K562 (cell line): Measurements from ENCODE around the gene DEPDC1. TPM values are rescaled to one million over a fixed set of nuclear protein-coding genes. Genes with fewer than 3 reads are reported as not detected.
A peak's percentile ranks its signal among the peaks of the same experiment; 100 is the strongest.

Source experiments
- ATAC-seq: fragments of 200-7000 bp; cut with Tn5 transposase; 3 replicates; pipeline ENCODE4 v1.9.1; 2020; ENCODE audit warnings: moderate library complexity
- BruUV-seq: library from RNA; stranded (reverse); fragments of 400-500 nt; replicated peaks from 2 replicates; lab custom pipeline; 2021; lab: Mats Ljungman, UMichigan
- CTCF ChIA-PET: fragments of 300-600 bp; formaldehyde crosslinking; extraction: SDS; loops from one replicate; lab custom pipeline; 2021; ENCODE audit warnings: low intra/inter-chr PET ratio; lab: Yijun Ruan, JAX
- POLR2A ChIA-PET: fragments of 300-600, 350-650 bp; sonication (Branson Sonifier 250); formaldehyde crosslinking; extraction: SDS; loops from one replicate; lab custom pipeline; 2021; ENCODE audit warnings: antibody characterized with exemption, inconsistent platforms; lab: Yijun Ruan, JAX
- DNase-seq, 4 experiments: peaks; one replicate each; pipeline versions ENCODE4 v3.0.0 to v3.0.0-alpha.2; 2011 to 2018; ENCODE audit warnings: low spot score in 3 of 4, mixed read lengths in 3 of 4; ENCODE audit errors: extremely low read depth in 1 of 4
- FAIRE-seq: peaks from 2 replicates; lab custom pipeline; 2011; peaks lifted over from hg19 to GRCh38; lab: Jason Lieb, UNC
- H2AFZ ChIP-seq: 2 replicates; pipeline ENCODE4 v1.6.0; 2011; ENCODE audit warnings: low read depth, low read length, control low read depth, inconsistent platforms
- H3K27ac ChIP-seq: fragments of 200-600 bp; 3 replicates; pipeline ENCODE4 v1.8.0; 2011; ENCODE audit warnings: low read depth, mild to moderate bottlenecking, control low read depth, inconsistent platforms, low read length, moderate library complexity, mixed read lengths; ENCODE audit errors: extremely low read depth
- H3K27me3 ChIP-seq, 2 experiments: fragments of 300-600 bp in 1 of 2; 2 replicates in 1 of 2; 3 replicates in 1 of 2; pipeline versions ENCODE4 v1.6.0 to v1.8.0; 2011; ENCODE audit warnings: inconsistent platforms in 2 of 2, low read length in 2 of 2, mild to moderate bottlenecking in 1 of 2, mixed read lengths in 1 of 2, moderate library complexity in 1 of 2; ENCODE audit not compliant: control insufficient read depth in 2 of 2, insufficient read depth in 2 of 2
- H3K36me3 ChIP-seq: fragments of 300-600 bp; 3 replicates; pipeline ENCODE4 v1.8.0; 2011; ENCODE audit warnings: mild to moderate bottlenecking, low read length, inconsistent platforms; ENCODE audit not compliant: control insufficient read depth, insufficient read depth
- H3K4me1 ChIP-seq, 2 experiments: fragments of 200-600 bp in 1 of 2; replicated peaks in 1 of 2; 2 replicates in 1 of 2; 3 replicates in 1 of 2; pipeline versions ENCODE4 v1.5.1 to v1.8.0; 2011; ENCODE audit warnings: inconsistent platforms in 2 of 2, low read length in 2 of 2, mild to moderate bottlenecking in 1 of 2, mixed read lengths in 1 of 2, moderate library complexity in 1 of 2; ENCODE audit not compliant: control insufficient read depth in 2 of 2, insufficient read depth in 2 of 2
- H3K4me2 ChIP-seq: 2 replicates; pipeline ENCODE4 v1.6.1; 2011; ENCODE audit warnings: low read length, control low read depth, inconsistent platforms, mixed read lengths; ENCODE audit not compliant: insufficient read depth
- H3K4me3 ChIP-seq: fragments of 200-600 bp; sonication (generic), shearing (Covaris generic); 2 replicates; pipeline ENCODE4 v1.5.1; 2016; ENCODE audit warnings: control low read depth, inconsistent platforms
- H3K79me2 ChIP-seq: fragments of 200-600 bp; 3 replicates; pipeline ENCODE4 v1.8.0; 2011; ENCODE audit warnings: low read length, inconsistent platforms; ENCODE audit not compliant: control insufficient read depth, insufficient read depth
- H3K9ac ChIP-seq, 2 experiments: 2 replicates each; pipeline versions ENCODE4 v1.6.0 to v1.6.1; 2011; ENCODE audit warnings: low read depth in 2 of 2, low read length in 2 of 2, control low read depth in 1 of 2, inconsistent platforms in 1 of 2, mild to moderate bottlenecking in 1 of 2, mixed read lengths in 1 of 2; ENCODE audit not compliant: insufficient read depth in 1 of 2
- H3K9me1 ChIP-seq: one replicate; pipeline ENCODE4 v1.6.0; 2011; ENCODE audit warnings: inconsistent platforms, mild to moderate bottlenecking, low read length, moderate library complexity; ENCODE audit not compliant: control insufficient read depth, insufficient read depth
- H3K9me3 ChIP-seq: replicated peaks from 2 replicates; pipeline ENCODE4 v1.5.1; 2011; ENCODE audit warnings: low read depth, low read length, inconsistent platforms; ENCODE audit not compliant: control insufficient read depth, insufficient read depth
- H4K20me1 ChIP-seq: replicated peaks from 2 replicates; pipeline ENCODE4 v1.6.1; 2011; ENCODE audit warnings: low read length, inconsistent platforms, mixed read lengths; ENCODE audit not compliant: control insufficient read depth, insufficient read depth
- BCL6 ChIP-seq: fragments of 250-450 bp; sonication (Bioruptor Pico); IDR thresholded peaks from 2 replicates; pipeline ENCODE4 v1.4.0; 2020
- CTCF ChIP-seq, 3 experiments: IDR thresholded peaks in 2 of 3; conservative IDR thresholded peaks in 1 of 3; 2 replicates each; pipeline ENCODE4 v1.5.1; 2011 to 2012; ENCODE audit warnings: low read length in 3 of 3, mild to moderate bottlenecking in 3 of 3, control low read depth in 2 of 3, improper control_type of control experiment in 1 of 3, inconsistent platforms in 1 of 3, low read depth in 1 of 3, mixed read lengths in 1 of 3, moderate library complexity in 1 of 3; ENCODE audit not compliant: insufficient read depth in 2 of 3
- HMBOX1 ChIP-seq: sonication (generic); IDR thresholded peaks from 2 replicates; pipeline ENCODE4 v1.6.1; 2016
- MAX ChIP-seq: sonication (generic); formaldehyde crosslinking; IDR thresholded peaks from 2 replicates; pipeline ENCODE4 v1.9.0; 2022; ENCODE audit warnings: mild to moderate bottlenecking, missing genetic modification reagents
- RAD21 ChIP-seq, 2 experiments: fragments of 250-450 bp in 1 of 2; fragments of 450-650 bp in 1 of 2; sonication (Bioruptor Pico) in 1 of 2; formaldehyde crosslinking in 1 of 2; IDR thresholded peaks in 1 of 2; conservative IDR thresholded peaks in 1 of 2; 2 replicates each; pipeline versions ENCODE4 v1.4.0 to v1.8.0; 2020 to 2022; ENCODE audit warnings: mild to moderate bottlenecking in 2 of 2, moderate library complexity in 1 of 2
- TCF7L2 ChIP-seq: fragments of 150-350 bp; IDR thresholded peaks from 2 replicates; pipeline ENCODE4 v1.6.1; 2016; ENCODE audit warnings: low read depth, mild to moderate bottlenecking, low read length, moderate library complexity
- ZKSCAN3 ChIP-seq: fragments of 250-450 bp; sonication (Bioruptor Pico); IDR thresholded peaks from 2 replicates; pipeline ENCODE4 v1.4.0; 2020
- ZNF395 ChIP-seq: fragments of 200-800 bp; sonication (Bioruptor generic); IDR thresholded peaks from 2 replicates; pipeline ENCODE4 v1.6.1; 2017; ENCODE audit warnings: missing genetic modification characterization, missing compliant biosample characterization
- WGBS: fragments of 100-300 bp; shearing (Covaris generic); methylation state at CpG from one replicate; pipeline ENCODE4 v1.1.6; 2016; ENCODE audit warnings: low coverage, mixed read lengths; ENCODE audit not compliant: insufficient coverage; ENCODE audit errors: missing lambda C conversion rate; 5-methylcytosine and 5-hydroxymethylcytosine counted together
- in situ Hi-C: fragments of 300-500 bp; cut with MboI; formaldehyde crosslinking; loops from 4 replicates; pipeline ENCODE4 v1.15.0; 2018; ENCODE audit warnings: inconsistent platforms, mixed read lengths
- intact Hi-C: fragments of 100-400 bp; cut with micrococcal nuclease; formaldehyde crosslinking; loops from 2 replicates; pipeline ENCODE4 v1.14.2; 2022
- polyA plus RNA-seq, 8 experiments: library from polyadenylated mRNA; depleted of rRNA in 4 of 8; stranded (reverse) in 5 of 8; unstranded in 3 of 8; fragments of >200 nt; fragmentation: Nextera tagmentation in 2 of 8; fragmentation: Illumina TruSeq in 1 of 8; extraction: Ambion mirVana in 2 of 8; extraction: Trizol in 1 of 8; gene quantifications; 2 replicates each; pipeline versions ENCODE4 v1.2.1 to v1.2.3, GENCODE V29; 2011 to 2014; ENCODE audit warnings: inconsistent platforms in 1 of 8, missing spikeins in 1 of 8
- total RNA-seq, 7 experiments: library from RNA; depleted of rRNA in 6 of 7; stranded (reverse); fragments of >200 nt in 6 of 7; fragmentation: Illumina TruSeq in 2 of 7; extraction: Trizol in 2 of 7; gene quantifications; 2 replicates each; pipeline versions ENCODE4 v1.2.1 to v1.2.3, GENCODE V29; 2011 to 2021; ENCODE audit warnings: low replicate concordance in 1 of 7

DEPDC1 gene
- total and polyA plus RNA-seq, 9 of the 15 experiments (the other 6 are each of a cell fraction or from before 2014, with no cell fraction given), result 9.9 to 28.3 (median 17.8) TPM

- TF ChIP-seq ZNF395 (CRISPR knock-in tag), result no peak
- TF ChIP-seq TCF7L2, result no peak
- no peak for TF ChIP-seq ZKSCAN3 (CRISPR knock-in tag)
Observed at GRCh38 chr1:68445709-68446108, 51.2 kb downstream of the DEPDC1 start (continued).

- in situ Hi-C loops (no loop called here), intact Hi-C loops (loop anchor here (5.0 kb wide), 1 partner anchor 321 kb away; no protein-coding TSS in a partner anchor)
- BruUV-seq, result no TSS peak
- DNase-seq (peak; percentile 25 to 39 (median 34)), FAIRE-seq (peak; percentile 74), ATAC-seq (peak; percentile 85)
- Histone ChIP-seq H3K9me1 (no peaks in the 10 kb centered on the region), H4K20me1 (no peaks in the 10 kb centered on the region), H3K4me3 (no peak overlapping the region), H3K36me3 (no peaks in the 10 kb centered on the region), H3K9ac (no peak overlapping the region), H3K27ac (no peak overlapping the region), H3K27me3 (no peaks in the 10 kb centered on the region; a peak in 1 of 5 replicates), H3K79me2 (no peaks in the 10 kb centered on the region), H2AFZ (no peak overlapping the region), H3K4me2 (no peak overlapping the region), H3K9me3 (no peaks in the 10 kb centered on the region), H3K4me1 (no peaks in the 10 kb centered on the region)
- TF ChIP-seq CTCF (IDR thresholded peaks at IDR 0.05 in 2 of 3, conservative IDR thresholded peaks at IDR 0.05 in 1 of 3; ENCODE audit: insufficient read depth in 2 of 3, low read depth in 1 of 3, low read length in 3 of 3) (peak; percentile 26 to 61 (median 61); a peak in 4 of 6 replicates), RAD21 (CRISPR knock-in tag; conservative IDR thresholded peaks at IDR 0.05 in 1 of 2, IDR thresholded peaks at IDR 0.05 in 1 of 2) (peak in 1 of 2 experiments; percentile 40; a peak in 1 of 4 replicates), HMBOX1 (peak; percentile 72), MAX (CRISPR knock-in tag) (no peak), BCL6 (CRISPR knock-in tag) (no peak)
- ChIA-PET POLR2A (interaction anchor here (0.5 kb wide), 1 partner anchor 1191 kb away, joined by 3 read pairs; no protein-coding TSS in a partner anchor), CTCF (interaction anchor here (0.6 kb wide), 1 partner anchor 322 kb away, joined by 3 read pairs; no protein-coding TSS in a partner anchor)
- 0% methylated on average over 5 of the region's 5 CpGs for WGBS
Observed at GRCh38 chr1:68442822-68443556, 53.9 kb downstream of the DEPDC1 start.
